Measurements from ENCODE around the gene MYRFL.

MYRFL gene

DNA sequence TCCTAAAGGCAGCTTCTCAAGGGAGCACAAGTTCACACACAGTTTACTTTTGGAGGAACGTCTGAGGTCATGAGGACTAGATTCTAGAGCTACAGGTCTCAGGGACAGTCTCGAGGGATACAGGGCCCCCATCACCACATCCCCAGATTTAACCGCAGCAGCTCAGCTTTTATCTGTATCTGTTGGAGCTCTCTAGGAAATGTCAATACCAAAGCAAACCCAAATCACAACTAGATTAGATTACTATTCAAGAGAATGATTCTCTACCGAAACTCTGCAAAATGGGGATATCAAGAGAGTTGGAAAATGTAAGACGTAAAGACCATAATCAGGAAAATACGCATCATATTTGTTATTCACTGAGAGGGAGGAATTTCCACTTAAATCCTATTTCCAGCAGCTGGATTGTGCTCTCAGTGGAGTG is 4.0 kb upstream of the MYRFL start:
- H4K20me1 ChIP-seq (ENCODE audit: control insufficient read depth, insufficient read depth, low read depth, low read length): no peaks in the 10 kb centered on the region
- no peaks in the 10 kb centered on the region for H3K4me1 ChIP-seq (ENCODE audit: control insufficient read depth, low read length)
- no peak overlapping the region for H3K4me2 ChIP-seq (ENCODE audit: low read length)
- H3K4me3 ChIP-seq (ENCODE audit: low read length): no peak overlapping the region
- no peaks in the 10 kb centered on the region for H3K9me3 ChIP-seq (ENCODE audit: control insufficient read depth, insufficient read depth, low read length)
- no peaks in the 10 kb centered on the region for H3K79me2 ChIP-seq (ENCODE audit: control insufficient read depth, low read length)
- no peak overlapping the region for H3K27ac ChIP-seq (ENCODE audit: low read depth, low read length)
- H3K27me3 ChIP-seq (ENCODE audit: control insufficient read depth, low read length): no peaks in the 10 kb centered on the region
- no peak for TF ChIP-seq CTCF (IDR thresholded peaks at IDR 0.05; ENCODE audit: low read depth, low read length, poor library complexity, severe bottlenecking)
- peaks cover 3% of the 10 kb centered on the region; the same call in 1 of the 2 replicates for H3K36me3 ChIP-seq (ENCODE audit: control insufficient read depth, low read length)
- no peaks in the 10 kb centered on the region for H3K9me2 ChIP-seq (replicated peaks; ENCODE audit: control insufficient read depth, low read length)
- H3F3A ChIP-seq (ENCODE audit: control insufficient read depth, insufficient read depth): no peaks in the 10 kb centered on the region

- Histone ChIP-seq H3K36me3 (ENCODE audit: control insufficient read depth, low read length) (no peaks in the 10 kb centered on the region; the same call in 1 of the 2 replicates), H3F3A (ENCODE audit: control insufficient read depth, insufficient read depth) (no peaks in the 10 kb centered on the region), H3K4me3 (ENCODE audit: low read length) (no peak overlapping the region), H3K4me1 (ENCODE audit: control insufficient read depth, low read length) (no peaks in the 10 kb centered on the region), H4K20me1 (ENCODE audit: control insufficient read depth, insufficient read depth, low read depth, low read length) (no peaks in the 10 kb centered on the region), H3K27ac (ENCODE audit: low read depth, low read length) (no peak overlapping the region), H3K9me3 (ENCODE audit: control insufficient read depth, insufficient read depth, low read length) (no peaks in the 10 kb centered on the region), H3K79me2 (ENCODE audit: control insufficient read depth, low read length) (no peaks in the 10 kb centered on the region), H3K4me2 (ENCODE audit: low read length) (no peak overlapping the region), H3K9me2 (replicated peaks; ENCODE audit: control insufficient read depth, low read length) (no peaks in the 10 kb centered on the region), H3K27me3 (ENCODE audit: control insufficient read depth, low read length) (no peaks in the 10 kb centered on the region)
- no peak for TF ChIP-seq CTCF (IDR thresholded peaks at IDR 0.05; ENCODE audit: low read depth, low read length, poor library complexity, severe bottlenecking)
- no peak for TF ChIP-seq EZH2phosphoT487 (IDR thresholded peaks at IDR 0.05; ENCODE audit: borderline replicate concordance, low read length)
Measured at GRCh38 chr12:69821456-69822159, 3.4 kb upstream of the MYRFL start.

- H3K36me3 ChIP-seq (ENCODE audit: control insufficient read depth, low read length): no peaks in the 10 kb centered on the region
- H4K20me1 ChIP-seq (ENCODE audit: control insufficient read depth, insufficient read depth, low read depth, low read length): no peaks in the 10 kb centered on the region
- no peaks in the 10 kb centered on the region for H3K79me2 ChIP-seq (ENCODE audit: control insufficient read depth, low read length)
- no peak for TF ChIP-seq CTCF (IDR thresholded peaks at IDR 0.05; ENCODE audit: low read depth, low read length, poor library complexity, severe bottlenecking)
- no peaks in the 10 kb centered on the region for H3F3A ChIP-seq (ENCODE audit: control insufficient read depth, insufficient read depth)
- no peaks in the 10 kb centered on the region for H3K9me2 ChIP-seq (replicated peaks; ENCODE audit: control insufficient read depth, low read length)
- no peak overlapping the region for H3K4me3 ChIP-seq (ENCODE audit: low read length)
- no peak overlapping the region for H3K4me2 ChIP-seq (ENCODE audit: low read length)
- H3K4me1 ChIP-seq (ENCODE audit: control insufficient read depth, low read length): no peaks in the 10 kb centered on the region
- no peaks in the 10 kb centered on the region for H3K9me3 ChIP-seq (ENCODE audit: control insufficient read depth, insufficient read depth, low read length)
- no peak overlapping the region for H3K27ac ChIP-seq (ENCODE audit: low read depth, low read length)
- H3K27me3 ChIP-seq (ENCODE audit: control insufficient read depth, low read length): no peaks in the 10 kb centered on the region
Measured at GRCh38 chr12:69822201-69822860, 2.7 kb upstream of the MYRFL start.

Measured in DOHH2 (cell line).